NCI-H146 treated with DMSO at 0.1 percent for 48 hours (cell line): ENCODE results near the gene COL1A1.

ENCODE experiments used
- DNase-seq: peaks from one replicate; lab custom pipeline; 2025; ENCODE audit not compliant: unreplicated experiment; lab: John Stamatoyannopoulos, UW

Gene COL1A1

GRCh38 chr17:50144355-50144754 lies 57.1 kb downstream of the COL1A1 start:
- no peak for DNase-seq

- DNase-seq = no peak
Measured at GRCh38 chr17:50143461-50144176, 57.8 kb downstream of the COL1A1 start.

- no peak for DNase-seq
Measured at GRCh38 chr17:50141745-50142110, 59.7 kb downstream of the COL1A1 start.

GRCh38 chr17:50141026-50141744 lies 60.2 kb downstream of the COL1A1 start:
- DNase-seq = no peak

GRCh38 chr17:50139950-50140885 lies 61.2 kb downstream of the COL1A1 start:
- peak; percentile 13 for DNase-seq

GRCh38 chr17:50139185-50139783 lies 62.1 kb downstream of the COL1A1 start:
- DNase-seq = no peak

- DNase-seq = no peak
Measured at GRCh38 chr17:50137042-50137441, 64.4 kb downstream of the COL1A1 start.

GRCh38 chr17:50136096-50136687 lies 65.2 kb downstream of the COL1A1 start:
- no peak for DNase-seq

- DNase-seq = no peak
Measured at GRCh38 chr17:50135316-50136095, 65.9 kb downstream of the COL1A1 start.

- no peak for DNase-seq
Measured at GRCh38 chr17:50134206-50135110, 67.0 kb downstream of the COL1A1 start.

- no peak for DNase-seq
Measured at GRCh38 chr17:50133769-50134099, 67.7 kb downstream of the COL1A1 start.
